Measurements from ENCODE around the gene SRR.
"Not testable (repeated sequence)": the region's sequence is repeated elsewhere in the genome, so short reads cannot be mapped to it uniquely, and the experiment has no call there.

Gene SRR, protein sequence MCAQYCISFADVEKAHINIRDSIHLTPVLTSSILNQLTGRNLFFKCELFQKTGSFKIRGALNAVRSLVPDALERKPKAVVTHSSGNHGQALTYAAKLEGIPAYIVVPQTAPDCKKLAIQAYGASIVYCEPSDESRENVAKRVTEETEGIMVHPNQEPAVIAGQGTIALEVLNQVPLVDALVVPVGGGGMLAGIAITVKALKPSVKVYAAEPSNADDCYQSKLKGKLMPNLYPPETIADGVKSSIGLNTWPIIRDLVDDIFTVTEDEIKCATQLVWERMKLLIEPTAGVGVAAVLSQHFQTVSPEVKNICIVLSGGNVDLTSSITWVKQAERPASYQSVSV

DNA sequence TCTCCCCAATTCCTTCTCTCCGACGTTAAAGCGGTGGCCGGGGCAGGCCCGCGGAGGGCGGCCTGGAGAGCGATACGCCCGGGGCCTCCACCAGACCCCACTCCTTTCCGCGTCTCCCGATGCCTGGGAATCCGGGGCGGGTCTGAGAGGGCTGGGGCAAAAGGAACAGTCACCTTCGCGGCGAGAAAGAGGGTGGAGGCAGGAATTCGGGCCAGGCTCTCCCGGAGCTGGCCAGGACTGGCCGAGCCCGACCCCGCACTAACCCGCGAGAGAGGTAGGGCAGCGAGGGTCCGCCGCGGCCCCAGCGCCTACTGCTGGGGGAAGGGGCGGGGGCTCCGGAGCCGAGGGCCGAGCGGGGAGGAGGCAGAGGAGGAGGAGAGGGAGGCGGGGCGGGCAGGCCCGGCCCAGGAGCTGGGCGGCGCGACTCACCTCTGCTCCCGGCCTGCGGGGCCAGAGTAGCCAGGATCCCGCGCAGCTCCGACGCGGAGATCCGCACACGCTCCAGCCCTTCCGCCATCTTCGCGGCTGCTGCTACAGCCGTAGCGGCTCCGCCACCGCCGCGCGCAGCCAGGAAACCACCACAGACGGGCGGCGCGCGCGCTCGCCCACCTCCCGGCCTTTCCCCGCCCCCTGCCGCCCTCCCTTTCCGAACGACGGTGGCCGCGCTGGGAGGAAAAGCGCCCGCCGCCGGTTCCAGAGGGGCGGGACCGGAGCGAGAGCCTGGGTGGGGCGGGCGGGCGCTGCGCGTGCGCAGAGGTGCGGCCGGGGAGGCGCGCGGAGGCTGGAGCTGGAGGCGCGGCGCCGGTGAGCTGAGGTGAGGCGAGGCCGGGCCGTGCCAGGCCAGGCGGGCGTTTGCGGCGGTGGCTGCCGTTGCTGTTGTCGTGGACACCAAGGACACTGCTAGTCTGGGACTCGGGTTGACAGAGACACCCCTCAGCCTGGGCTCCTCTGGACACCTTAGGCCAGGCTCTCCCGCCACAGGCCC lies at the start of gene SRR, which contains the start of gene SMG6:
Gene SRR, plus strand, starts transcription at position 747 of the 985 bp plus-strand sequence. CDS start 11,611 bp downstream, outside the sequence.
Gene SMG6, minus strand, starts transcription at position 582 of the 985 bp plus-strand sequence. Its CDS starts 65 bp downstream, at position 517.
- Histone ChIP-seq H3K9me3 (ENCODE audit: insufficient read depth, low read depth, low read length) (no peaks in the 10 kb centered on the region), H3K4me3 (ENCODE audit: low read length) (peak within 1 kb of the TSS; percentile 89), H3K27ac (ENCODE audit: low read length) (no peak within 1 kb of the TSS), H3K36me3 (ENCODE audit: insufficient read depth, low read depth, low read length) (peaks cover 23% of the 10 kb centered on the region), H3K9ac (ENCODE audit: low read depth, low read length) (peak within 1 kb of the TSS; percentile 84), H3K4me1 (ENCODE audit: insufficient read depth, low read length) (no peaks in the 10 kb centered on the region; the same call in 1 of the 2 replicates), H3K27me3 (ENCODE audit: insufficient read depth, low read length) (no peaks in the 10 kb centered on the region)

DNA sequence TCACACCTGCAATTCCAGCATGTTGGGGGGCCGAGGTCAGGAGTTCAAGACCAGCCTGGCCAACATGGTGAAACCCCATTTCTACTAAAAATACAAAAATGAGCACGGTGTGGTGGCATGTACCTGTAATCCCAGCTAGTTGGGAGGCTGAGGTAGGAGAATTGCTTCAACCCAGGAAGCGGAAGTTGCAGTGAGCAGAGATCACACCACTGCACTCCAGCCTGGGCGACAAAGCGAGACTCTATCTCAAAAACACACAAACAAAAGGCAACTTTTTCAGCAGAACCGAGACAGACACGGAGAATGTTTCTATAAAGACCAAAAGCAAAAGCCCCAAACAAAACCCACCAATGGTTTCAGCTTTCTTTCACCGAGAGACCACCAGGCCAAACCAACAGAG lies 44.9 kb upstream of the SRR start:
- not testable (repeated sequence) for H3K9ac ChIP-seq (ENCODE audit: low read depth, low read length); H3K4me3 ChIP-seq (ENCODE audit: low read length); H3K4me1 ChIP-seq (ENCODE audit: insufficient read depth, low read length); H3K36me3 ChIP-seq (ENCODE audit: insufficient read depth, low read depth, low read length); H3K27ac ChIP-seq (ENCODE audit: low read length); H3K27me3 ChIP-seq (ENCODE audit: insufficient read depth, low read length); H3K9me3 ChIP-seq (ENCODE audit: insufficient read depth, low read depth, low read length)

DNA sequence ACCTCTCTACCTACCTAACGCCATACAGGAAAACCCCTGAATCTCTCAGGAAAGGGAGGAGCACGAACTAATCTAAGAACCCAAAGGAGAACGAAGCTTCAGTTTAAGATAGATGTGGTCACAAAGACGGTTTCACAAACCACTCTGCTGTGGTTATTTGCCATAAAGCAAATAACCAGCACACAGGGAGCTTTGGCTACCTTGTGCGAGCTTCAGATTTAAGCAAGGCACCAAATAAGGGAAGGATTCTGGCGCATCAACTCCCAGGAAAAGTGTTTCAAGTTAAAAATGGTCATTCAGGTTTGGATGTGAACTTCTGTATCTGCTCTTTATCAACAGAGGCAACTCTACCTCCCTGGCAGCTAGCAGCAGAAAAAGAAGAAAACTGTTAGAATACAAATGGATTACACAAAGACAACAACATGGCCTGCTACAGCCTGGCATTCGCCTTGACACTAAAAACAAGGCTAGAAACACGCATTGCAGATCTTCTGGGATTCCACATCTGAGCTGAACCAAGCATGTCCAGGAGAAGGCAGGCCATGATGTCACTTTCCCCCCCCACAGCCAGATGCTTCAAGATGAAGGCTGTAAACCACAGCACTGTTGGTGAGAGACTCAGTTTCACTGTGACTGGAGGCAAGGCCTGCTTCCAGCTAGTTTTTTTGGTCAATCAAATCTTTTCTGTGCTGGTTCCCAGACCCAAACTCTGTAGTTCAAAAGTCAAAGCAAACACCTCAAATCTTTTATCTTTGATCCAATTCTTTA lies 43.8 kb upstream of the SRR start:
- H3K36me3 ChIP-seq (ENCODE audit: insufficient read depth, low read depth, low read length) = peaks cover 9% of the 10 kb centered on the region
- no peaks in the 10 kb centered on the region for H3K9me3 ChIP-seq (ENCODE audit: insufficient read depth, low read depth, low read length)
- no peak overlapping the region for H3K27ac ChIP-seq (ENCODE audit: low read length)
- H3K4me1 ChIP-seq (ENCODE audit: insufficient read depth, low read length) = no peaks in the 10 kb centered on the region
- no peak overlapping the region for H3K9ac ChIP-seq (ENCODE audit: low read depth, low read length)
- no peaks in the 10 kb centered on the region for H3K27me3 ChIP-seq (ENCODE audit: insufficient read depth, low read length)
- H3K4me3 ChIP-seq (ENCODE audit: low read length) = no peak overlapping the region

DNA sequence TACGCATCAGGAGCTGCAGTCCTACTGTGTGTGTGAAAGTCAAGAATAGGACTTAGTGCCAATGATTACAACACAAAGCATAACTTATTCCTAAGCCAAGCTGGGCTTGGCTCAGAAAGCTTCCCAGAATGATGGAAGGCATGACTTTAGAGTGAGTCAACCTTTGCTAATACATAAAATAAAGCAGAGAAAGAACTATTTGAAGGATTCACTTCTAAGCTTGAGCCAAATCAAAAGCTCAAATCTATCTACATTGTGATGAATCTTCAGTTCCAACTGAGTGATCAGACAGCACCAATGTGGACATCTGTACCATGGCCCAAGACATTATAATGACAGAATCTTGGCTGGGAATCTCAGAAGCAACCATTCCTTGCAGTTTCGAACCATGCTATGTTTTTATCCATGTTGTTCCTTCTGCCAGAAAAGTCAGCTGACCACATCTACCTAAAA lies 41.6 kb upstream of the SRR start:
- no peak overlapping the region for H3K4me3 ChIP-seq (ENCODE audit: low read length)
- H3K27ac ChIP-seq (ENCODE audit: low read length) = no peak overlapping the region
- H3K9ac ChIP-seq (ENCODE audit: low read depth, low read length) = no peak overlapping the region
- peaks cover 22% of the 10 kb centered on the region for H3K36me3 ChIP-seq (ENCODE audit: insufficient read depth, low read depth, low read length)
- no peaks in the 10 kb centered on the region for H3K9me3 ChIP-seq (ENCODE audit: insufficient read depth, low read depth, low read length)
- H3K27me3 ChIP-seq (ENCODE audit: insufficient read depth, low read length) = no peaks in the 10 kb centered on the region
- no peaks in the 10 kb centered on the region for H3K4me1 ChIP-seq (ENCODE audit: insufficient read depth, low read length)

DNA sequence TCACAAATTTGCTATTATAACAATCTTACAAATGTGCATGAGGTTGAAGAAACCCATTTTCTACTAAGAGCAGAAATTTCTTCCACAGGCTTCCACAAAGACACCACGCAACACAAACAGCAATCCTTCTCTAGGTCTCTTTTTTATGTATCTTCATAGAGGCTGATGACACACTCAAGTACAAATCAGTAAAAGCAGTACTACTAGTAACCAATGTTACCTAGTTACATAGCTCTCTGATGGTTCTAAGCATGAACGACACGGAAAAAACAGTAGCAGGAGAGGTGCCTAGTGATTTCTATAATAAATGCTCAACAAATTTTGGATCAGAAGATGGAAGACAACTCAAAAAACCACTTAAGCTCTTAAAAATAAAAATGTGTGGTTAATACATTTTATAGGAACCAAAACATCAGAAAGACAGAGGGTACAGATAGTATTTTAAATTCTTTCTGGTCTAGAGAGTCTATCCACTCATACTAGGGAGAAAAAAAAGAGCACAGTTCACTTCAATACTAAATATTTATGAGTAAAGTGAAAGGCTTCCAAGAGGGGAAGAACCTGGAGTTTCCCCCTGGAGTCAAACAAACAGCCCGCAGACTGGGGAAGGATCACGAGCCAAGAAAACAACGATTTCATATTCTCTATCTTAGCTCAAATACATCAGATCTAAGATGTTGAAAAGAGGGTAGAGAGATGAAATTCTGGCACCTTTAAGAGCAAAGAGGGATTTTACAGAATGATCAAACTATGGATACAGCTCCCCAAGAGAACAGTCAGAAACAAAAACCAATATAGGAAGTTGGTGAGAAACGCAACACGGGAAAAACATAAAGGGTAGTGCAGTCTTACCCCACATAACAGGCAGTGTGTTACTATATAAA lies 40.3 kb upstream of the SRR start:
- no peaks in the 10 kb centered on the region for H3K9me3 ChIP-seq (ENCODE audit: insufficient read depth, low read depth, low read length)
- no peak overlapping the region for H3K27ac ChIP-seq (ENCODE audit: low read length)
- H3K4me1 ChIP-seq (ENCODE audit: insufficient read depth, low read length) = no peaks in the 10 kb centered on the region

DNA sequence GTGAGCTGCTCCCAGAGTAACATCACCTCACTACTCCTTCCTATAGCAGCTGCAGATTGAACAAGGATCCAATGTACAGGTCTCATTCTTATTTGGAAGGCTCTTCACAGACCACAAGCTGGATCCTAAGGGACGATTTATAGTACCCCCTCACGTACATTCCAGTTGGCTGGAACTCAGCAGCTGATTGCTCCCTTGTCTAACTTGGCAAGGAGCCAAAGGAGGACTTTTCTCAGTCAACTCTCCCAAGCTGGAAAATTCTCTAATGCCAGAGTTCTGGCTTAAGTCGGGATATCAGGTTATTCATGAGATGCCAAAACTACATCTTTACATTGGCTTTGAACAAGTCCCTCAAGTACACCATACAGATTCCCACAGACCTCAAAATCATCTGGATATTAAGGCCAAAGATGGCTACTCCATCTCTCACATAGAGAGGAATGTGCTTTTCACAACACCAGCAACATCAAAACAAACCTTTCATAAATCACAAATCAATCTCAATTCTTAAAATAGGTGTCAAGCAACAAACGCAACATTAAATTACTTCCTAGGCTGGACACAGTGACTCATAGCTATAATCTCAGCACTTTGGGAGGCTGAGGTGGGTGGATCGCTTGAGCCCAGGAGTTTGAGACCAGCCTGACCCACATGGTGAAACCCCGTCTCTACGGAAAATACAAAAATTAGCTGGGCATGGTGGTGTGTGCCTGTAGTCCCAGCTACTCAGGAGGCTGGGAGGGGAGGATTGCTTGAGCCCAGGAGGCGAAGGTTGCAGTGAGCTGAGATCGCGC lies 39.5 kb upstream of the SRR start:
- Histone ChIP-seq H3K27me3 (ENCODE audit: insufficient read depth, low read length) (no peaks in the 10 kb centered on the region), H3K27ac (ENCODE audit: low read length) (no peak overlapping the region), H3K9me3 (ENCODE audit: insufficient read depth, low read depth, low read length) (no peaks in the 10 kb centered on the region), H3K4me3 (ENCODE audit: low read length) (no peak overlapping the region), H3K9ac (ENCODE audit: low read depth, low read length) (no peak overlapping the region), H3K4me1 (ENCODE audit: insufficient read depth, low read length) (no peaks in the 10 kb centered on the region), H3K36me3 (ENCODE audit: insufficient read depth, low read depth, low read length) (peaks cover 22% of the 10 kb centered on the region)

More for the DNA sequence above, 40.3 kb upstream of the SRR start:
- peaks cover 22% of the 10 kb centered on the region for H3K36me3 ChIP-seq (ENCODE audit: insufficient read depth, low read depth, low read length)
- H3K27me3 ChIP-seq (ENCODE audit: insufficient read depth, low read length) = no peaks in the 10 kb centered on the region
- H3K4me3 ChIP-seq (ENCODE audit: low read length) = no peak overlapping the region
- no peak overlapping the region for H3K9ac ChIP-seq (ENCODE audit: low read depth, low read length)

DNA sequence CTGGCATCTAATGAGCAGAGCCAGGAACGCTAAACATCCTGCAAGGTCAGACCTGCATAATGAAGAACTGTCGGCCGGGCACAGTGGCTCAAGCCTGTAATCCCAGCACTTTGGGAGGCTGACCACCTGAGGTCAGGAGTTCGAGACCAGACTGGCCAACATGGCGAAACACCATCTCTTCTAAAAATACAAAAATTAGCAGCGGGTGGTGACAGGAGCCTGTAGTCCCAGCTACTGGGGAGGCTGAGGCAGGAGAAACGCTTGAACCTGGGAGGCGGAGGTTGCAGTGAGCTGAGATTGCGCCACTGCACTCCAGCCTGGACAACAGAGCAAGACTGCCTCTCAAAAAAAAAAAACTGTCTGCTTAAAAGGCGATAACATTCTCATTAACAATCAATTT lies 38.6 kb upstream of the SRR start:
- not testable (repeated sequence) for H3K9me3 ChIP-seq (ENCODE audit: insufficient read depth, low read depth, low read length); H3K4me3 ChIP-seq (ENCODE audit: low read length); H3K4me1 ChIP-seq (ENCODE audit: insufficient read depth, low read length); H3K27me3 ChIP-seq (ENCODE audit: insufficient read depth, low read length); H3K27ac ChIP-seq (ENCODE audit: low read length); H3K9ac ChIP-seq (ENCODE audit: low read depth, low read length)
- peaks cover 26% of the 10 kb centered on the region for H3K36me3 ChIP-seq (ENCODE audit: insufficient read depth, low read depth, low read length)

DNA sequence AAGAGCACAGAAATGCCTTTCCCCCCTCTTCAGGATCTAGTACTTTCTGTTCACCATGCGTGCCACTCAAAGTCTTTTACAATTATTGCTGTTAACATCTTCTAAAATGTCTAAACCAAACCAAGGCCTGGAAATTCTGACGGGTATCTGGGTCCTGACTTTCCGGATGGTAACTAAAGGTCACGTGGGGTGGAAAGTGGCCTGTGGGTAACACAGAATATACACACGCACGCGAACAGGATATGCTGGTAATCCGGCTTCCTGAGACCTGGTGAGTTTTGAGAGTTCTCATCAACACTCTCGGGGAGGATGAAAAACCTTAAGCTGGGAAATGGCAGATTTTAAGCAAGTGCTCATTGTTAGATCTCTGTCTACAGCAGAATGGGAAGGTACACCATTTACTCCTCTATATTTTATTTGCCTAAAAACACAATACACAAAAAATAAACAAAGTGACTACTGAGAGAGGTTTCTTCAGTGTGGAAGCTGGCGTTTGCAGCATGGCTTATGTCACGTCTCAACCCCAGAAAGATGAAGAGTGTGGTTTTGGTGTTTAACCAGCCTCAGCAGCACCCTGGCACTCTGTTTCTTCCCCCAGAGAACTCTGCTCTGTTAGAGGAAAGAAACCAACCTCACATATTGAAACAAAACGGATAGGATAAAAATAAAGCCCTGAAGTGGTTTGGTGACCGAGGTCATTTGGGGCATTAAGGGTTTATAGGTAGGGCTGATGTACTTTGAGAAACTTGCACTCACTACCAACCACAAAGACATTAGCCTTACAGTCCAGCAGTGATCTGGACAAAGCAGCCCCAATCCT lies 37.5 kb upstream of the SRR start:
- no peaks in the 10 kb centered on the region for H3K9me3 ChIP-seq (ENCODE audit: insufficient read depth, low read depth, low read length)
- H3K4me3 ChIP-seq (ENCODE audit: low read length) = no peak overlapping the region
- H3K27ac ChIP-seq (ENCODE audit: low read length) = no peak overlapping the region
- no peaks in the 10 kb centered on the region for H3K4me1 ChIP-seq (ENCODE audit: insufficient read depth, low read length)
- peaks cover 27% of the 10 kb centered on the region for H3K36me3 ChIP-seq (ENCODE audit: insufficient read depth, low read depth, low read length)
- no peak overlapping the region for H3K9ac ChIP-seq (ENCODE audit: low read depth, low read length)
- no peaks in the 10 kb centered on the region for H3K27me3 ChIP-seq (ENCODE audit: insufficient read depth, low read length)

DNA sequence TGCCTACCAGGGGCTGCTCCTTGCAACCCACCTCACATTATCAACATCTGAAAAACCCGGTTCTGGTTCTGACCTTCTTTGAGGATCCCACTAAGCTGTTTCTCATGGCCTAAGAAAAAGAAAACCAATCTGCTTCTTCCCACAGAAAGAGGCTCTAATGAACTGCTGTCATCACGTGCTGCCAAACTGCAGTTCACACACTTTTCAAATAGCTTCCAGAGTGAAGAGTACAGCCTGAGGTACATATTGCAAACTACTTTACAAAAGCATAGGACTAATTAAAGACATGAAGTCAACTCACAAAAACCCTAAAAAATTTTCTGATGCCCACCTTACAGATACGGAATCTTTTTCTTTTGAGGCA lies 36.9 kb upstream of the SRR start:
- H3K27me3 ChIP-seq (ENCODE audit: insufficient read depth, low read length) = no peaks in the 10 kb centered on the region
- no peaks in the 10 kb centered on the region for H3K9me3 ChIP-seq (ENCODE audit: insufficient read depth, low read depth, low read length)
- H3K36me3 ChIP-seq (ENCODE audit: insufficient read depth, low read depth, low read length) = peaks cover 25% of the 10 kb centered on the region
- no peaks in the 10 kb centered on the region for H3K4me1 ChIP-seq (ENCODE audit: insufficient read depth, low read length)
- no peak overlapping the region for H3K4me3 ChIP-seq (ENCODE audit: low read length)
- no peak overlapping the region for H3K27ac ChIP-seq (ENCODE audit: low read length)
- H3K9ac ChIP-seq (ENCODE audit: low read depth, low read length) = no peak overlapping the region

DNA sequence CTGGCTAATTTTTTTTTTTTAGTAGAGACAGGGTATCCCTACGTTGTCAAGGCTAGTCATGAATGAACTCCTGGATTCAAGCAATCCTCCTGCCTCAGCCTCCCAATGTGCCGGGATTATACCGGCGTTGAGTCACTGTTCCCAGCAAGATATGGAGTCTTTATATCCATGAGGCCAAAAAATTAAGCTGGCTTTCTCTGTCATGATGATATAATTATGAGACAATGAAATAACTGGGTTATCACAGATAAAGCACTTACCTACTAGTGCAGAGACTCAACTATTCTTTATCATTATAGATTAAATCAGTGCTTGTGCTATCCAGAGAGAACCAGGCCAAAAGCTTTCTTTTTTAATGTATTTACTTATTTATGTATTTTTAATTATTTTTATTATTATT lies 36.4 kb upstream of the SRR start:
- Histone ChIP-seq H3K27me3 (ENCODE audit: insufficient read depth, low read length) (no peaks in the 10 kb centered on the region), H3K9ac (ENCODE audit: low read depth, low read length) (no peak overlapping the region), H3K27ac (ENCODE audit: low read length) (no peak overlapping the region), H3K9me3 (ENCODE audit: insufficient read depth, low read depth, low read length) (no peaks in the 10 kb centered on the region), H3K4me1 (ENCODE audit: insufficient read depth, low read length) (no peaks in the 10 kb centered on the region), H3K4me3 (ENCODE audit: low read length) (no peak overlapping the region), H3K36me3 (ENCODE audit: insufficient read depth, low read depth, low read length) (peaks cover 20% of the 10 kb centered on the region)
